ENCODE results near the gene MT3. TPM values are rescaled to one million over a fixed set of nuclear protein-coding genes. Genes with fewer than 3 reads are reported as not detected.

MT3 gene
- total RNA-seq, 1 experiment from 2014 or later = not detected

DNA sequence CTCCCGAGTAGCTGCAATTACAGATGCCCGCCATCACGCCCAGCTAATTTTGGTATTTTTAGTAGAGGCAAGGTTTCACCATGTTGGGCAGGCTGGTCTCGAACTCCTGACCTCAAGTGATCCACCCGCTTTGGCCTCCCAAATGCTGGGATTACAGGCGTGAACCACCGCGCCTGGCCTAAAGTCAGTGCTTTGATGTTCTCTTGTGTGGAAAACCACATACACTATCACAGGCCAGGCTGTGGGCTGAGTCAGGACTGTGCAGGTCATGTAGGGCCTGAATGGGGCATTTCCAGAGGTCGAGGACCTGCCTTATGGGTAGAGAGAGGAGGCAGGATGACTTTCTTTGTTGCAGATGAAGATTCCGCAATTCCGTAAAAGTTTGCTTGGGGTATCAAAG, 5.1 kb upstream of the MT3 start:
- intact Hi-C loops (cut with micrococcal nuclease; ENCODE audit: unreplicated experiment) = no loop called here
- Histone ChIP-seq H3K27me3 (ENCODE audit: insufficient read depth, low read depth) (no peaks in the 10 kb centered on the region; the same call in 1 of the 2 replicates), H3K9me3 (ENCODE audit: insufficient read depth, low read depth) (no peaks in the 10 kb centered on the region), H3K9me2 (ENCODE audit: insufficient read depth) (no peaks in the 10 kb centered on the region), H2AFZ (no peak overlapping the region), H3K4me3 (no peak overlapping the region), H3K27ac (no peak overlapping the region), H3K4me1 (replicated peaks; ENCODE audit: insufficient read depth) (0 out of 2 replicates have a peak, but pooled peaks cover 9% of the 10 kb centered on the region), H3K79me2 (ENCODE audit: low read depth) (no peaks in the 10 kb centered on the region), H4K20me1 (ENCODE audit: insufficient read depth) (no peaks in the 10 kb centered on the region), H3K4me2 (no peak overlapping the region), H3F3A (ENCODE audit: insufficient read depth, low read depth) (no peaks in the 10 kb centered on the region), H3K36me3 (ENCODE audit: low read depth) (no peaks in the 10 kb centered on the region)
- no TSS peak for BruUV-seq (replicated peaks)
- TF ChIP-seq, protein P1, sequence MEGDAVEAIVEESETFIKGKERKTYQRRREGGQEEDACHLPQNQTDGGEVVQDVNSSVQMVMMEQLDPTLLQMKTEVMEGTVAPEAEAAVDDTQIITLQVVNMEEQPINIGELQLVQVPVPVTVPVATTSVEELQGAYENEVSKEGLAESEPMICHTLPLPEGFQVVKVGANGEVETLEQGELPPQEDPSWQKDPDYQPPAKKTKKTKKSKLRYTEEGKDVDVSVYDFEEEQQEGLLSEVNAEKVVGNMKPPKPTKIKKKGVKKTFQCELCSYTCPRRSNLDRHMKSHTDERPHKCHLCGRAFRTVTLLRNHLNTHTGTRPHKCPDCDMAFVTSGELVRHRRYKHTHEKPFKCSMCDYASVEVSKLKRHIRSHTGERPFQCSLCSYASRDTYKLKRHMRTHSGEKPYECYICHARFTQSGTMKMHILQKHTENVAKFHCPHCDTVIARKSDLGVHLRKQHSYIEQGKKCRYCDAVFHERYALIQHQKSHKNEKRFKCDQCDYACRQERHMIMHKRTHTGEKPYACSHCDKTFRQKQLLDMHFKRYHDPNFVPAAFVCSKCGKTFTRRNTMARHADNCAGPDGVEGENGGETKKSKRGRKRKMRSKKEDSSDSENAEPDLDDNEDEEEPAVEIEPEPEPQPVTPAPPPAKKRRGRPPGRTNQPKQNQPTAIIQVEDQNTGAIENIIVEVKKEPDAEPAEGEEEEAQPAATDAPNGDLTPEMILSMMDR (conservative IDR thresholded peaks at IDR 0.05) = no peak
- CTCF ChIA-PET = no interaction called here
- no peak for DNase-seq
- POLR2A ChIA-PET (ENCODE audit: unreplicated experiment) = no interaction called here

DNA sequence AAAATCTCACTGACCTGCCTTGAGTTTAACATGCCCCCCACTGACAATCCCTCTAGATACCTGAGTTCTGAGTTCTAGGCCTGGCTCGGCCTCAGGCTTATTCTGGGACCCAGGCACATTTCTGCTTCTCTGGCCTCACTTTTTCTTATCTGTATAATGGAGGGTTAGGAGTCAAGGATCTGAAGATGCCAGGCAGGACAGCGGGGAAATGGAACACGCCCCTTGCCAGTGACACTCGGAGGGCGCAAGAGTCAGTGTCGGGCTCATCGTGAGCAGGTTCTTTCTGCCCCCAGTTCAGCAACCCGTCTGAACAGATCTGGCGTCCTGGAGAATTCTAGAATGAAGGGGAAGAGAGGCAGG, 567 bp upstream of the MT3 start:
- no peaks in the 10 kb centered on the region for H3K36me3 ChIP-seq (ENCODE audit: low read depth)
- no peak for DNase-seq
- no peaks in the 10 kb centered on the region for H3K9me2 ChIP-seq (ENCODE audit: insufficient read depth)
- no TSS peak for BruUV-seq (replicated peaks)
- H4K20me1 ChIP-seq (ENCODE audit: insufficient read depth) = no peaks in the 10 kb centered on the region
- TF ChIP-seq EZH2 (IDR thresholded peaks at IDR 0.05; ENCODE audit: low read depth) = no peak
- TF ChIP-seq, protein P1 (conservative IDR thresholded peaks at IDR 0.05) = no peak
- no peaks in the 10 kb centered on the region; the same call in 1 of the 2 replicates for H3K27me3 ChIP-seq (ENCODE audit: insufficient read depth, low read depth)
- H3K9me3 ChIP-seq (ENCODE audit: insufficient read depth, low read depth) = no peaks in the 10 kb centered on the region
- no peak overlapping the region for H3K4me2 ChIP-seq
- H3F3A ChIP-seq (ENCODE audit: insufficient read depth, low read depth) = no peaks in the 10 kb centered on the region
- no peaks in the 10 kb centered on the region for H3K79me2 ChIP-seq (ENCODE audit: low read depth)
- CTCF ChIA-PET = no interaction called here
- H3K4me1 ChIP-seq (replicated peaks; ENCODE audit: insufficient read depth) = no peaks in the 10 kb centered on the region
- H3K27ac ChIP-seq = no peak overlapping the region
- POLR2A ChIA-PET (ENCODE audit: unreplicated experiment) = no interaction called here
- no peak overlapping the region for H3K4me3 ChIP-seq
- intact Hi-C loops (cut with micrococcal nuclease; ENCODE audit: unreplicated experiment) = no loop called here
- no peak overlapping the region for H2AFZ ChIP-seq

GRCh38 chr16:56591377-56592060, 2.2 kb downstream of the MT3 start:
- Histone ChIP-seq H3K27ac (no peak overlapping the region), H3K4me3 (no peak overlapping the region), H3K9me3 (ENCODE audit: insufficient read depth, low read depth) (no peaks in the 10 kb centered on the region), H3K36me3 (ENCODE audit: low read depth) (no peaks in the 10 kb centered on the region), H3F3A (ENCODE audit: insufficient read depth, low read depth) (no peaks in the 10 kb centered on the region), H3K4me1 (replicated peaks; ENCODE audit: insufficient read depth) (no peaks in the 10 kb centered on the region), H3K27me3 (ENCODE audit: insufficient read depth, low read depth) (no peaks in the 10 kb centered on the region; the same call in 1 of the 2 replicates), H4K20me1 (ENCODE audit: insufficient read depth) (no peaks in the 10 kb centered on the region), H2AFZ (no peak overlapping the region), H3K4me2 (no peak overlapping the region), H3K79me2 (ENCODE audit: low read depth) (no peaks in the 10 kb centered on the region), H3K9me2 (ENCODE audit: insufficient read depth) (no peaks in the 10 kb centered on the region)
- ChIA-PET POLR2A (ENCODE audit: unreplicated experiment) (no interaction called here), CTCF (interaction anchor here (0.7 to 1.0 kb wide), 2 partner anchors 12 to 24 kb away, joined by 3 to 4 read pairs; no protein-coding TSS in a partner anchor)
- BruUV-seq (replicated peaks) = no TSS peak
- TF ChIP-seq, protein P1 (conservative IDR thresholded peaks at IDR 0.05) = no peak
- DNase-seq = no peak
- intact Hi-C loops (cut with micrococcal nuclease; ENCODE audit: unreplicated experiment) = no loop called here

Measured in PC-9 (cell line).